GM18867 (cell line): ENCODE data around the gene FGF12.

Experiments
- ATAC-seq: cut with Tn5 transposase; IDR thresholded peaks from one replicate; pipeline ENCODE4 v1.9.1; 2021; ENCODE audit warnings: mild to moderate bottlenecking, moderate library complexity; ENCODE audit not compliant: unreplicated experiment

FGF12 gene

GRCh38 chr3:192275741-192276355 lies 451.5 kb downstream of the FGF12 start:
- ATAC-seq: no peak

GRCh38 chr3:192273697-192274010 lies 453.7 kb downstream of the FGF12 start:
- ATAC-seq: no peak

- ATAC-seq: no peak
These were observed 454.2 kb downstream of the FGF12 start for GRCh38 chr3:192273001-192273696.

GRCh38 chr3:192262001-192262400 lies 465.3 kb downstream of the FGF12 start:
- no peak for ATAC-seq

- ATAC-seq: no peak
These were observed 466.2 kb downstream of the FGF12 start for GRCh38 chr3:192261135-192261534.

GRCh38 chr3:192260116-192261010 lies 467.0 kb downstream of the FGF12 start:
- ATAC-seq: no peak

- ATAC-seq: no peak
These were observed 467.7 kb downstream of the FGF12 start for GRCh38 chr3:192259661-192260060.

GRCh38 chr3:192258721-192259120 lies 468.6 kb downstream of the FGF12 start:
- no peak for ATAC-seq

- no peak for ATAC-seq
These were observed 471.5 kb downstream of the FGF12 start for GRCh38 chr3:192255839-192256238.

GRCh38 chr3:192253138-192253887 lies 474.0 kb downstream of the FGF12 start:
- no peak for ATAC-seq

GRCh38 chr3:192249516-192249915 lies 477.8 kb downstream of the FGF12 start:
- no peak for ATAC-seq

- ATAC-seq: no peak
These were observed 480.3 kb downstream of the FGF12 start for GRCh38 chr3:192246847-192247559.

GRCh38 chr3:192244591-192244990 lies 482.8 kb downstream of the FGF12 start:
- ATAC-seq: no peak

GRCh38 chr3:192239956-192240355 lies 487.4 kb downstream of the FGF12 start:
- no peak for ATAC-seq

- no peak for ATAC-seq
These were observed 489.2 kb downstream of the FGF12 start for GRCh38 chr3:192237992-192238608.

GRCh38 chr3:192229866-192230265 lies 497.5 kb downstream of the FGF12 start:
- no peak for ATAC-seq

GRCh38 chr3:192224634-192225155 lies 502.6 kb downstream of the FGF12 start:
- ATAC-seq: no peak

- ATAC-seq: no peak
These were observed 503.5 kb downstream of the FGF12 start for GRCh38 chr3:192223815-192224214.

GRCh38 chr3:192220915-192221314 lies 506.4 kb downstream of the FGF12 start:
- ATAC-seq: no peak

- ATAC-seq: no peak
These were observed 507.4 kb downstream of the FGF12 start for GRCh38 chr3:192219926-192220325.
